Measurements from ENCODE around the gene TMEM234. TPM values are rescaled to one million over a fixed set of nuclear protein-coding genes. Genes with fewer than 3 reads are reported as not detected.

Gene TMEM234
- total RNA-seq, 2 experiments from 2014 or later = 11.5 to 12.8 TPM

DNA sequence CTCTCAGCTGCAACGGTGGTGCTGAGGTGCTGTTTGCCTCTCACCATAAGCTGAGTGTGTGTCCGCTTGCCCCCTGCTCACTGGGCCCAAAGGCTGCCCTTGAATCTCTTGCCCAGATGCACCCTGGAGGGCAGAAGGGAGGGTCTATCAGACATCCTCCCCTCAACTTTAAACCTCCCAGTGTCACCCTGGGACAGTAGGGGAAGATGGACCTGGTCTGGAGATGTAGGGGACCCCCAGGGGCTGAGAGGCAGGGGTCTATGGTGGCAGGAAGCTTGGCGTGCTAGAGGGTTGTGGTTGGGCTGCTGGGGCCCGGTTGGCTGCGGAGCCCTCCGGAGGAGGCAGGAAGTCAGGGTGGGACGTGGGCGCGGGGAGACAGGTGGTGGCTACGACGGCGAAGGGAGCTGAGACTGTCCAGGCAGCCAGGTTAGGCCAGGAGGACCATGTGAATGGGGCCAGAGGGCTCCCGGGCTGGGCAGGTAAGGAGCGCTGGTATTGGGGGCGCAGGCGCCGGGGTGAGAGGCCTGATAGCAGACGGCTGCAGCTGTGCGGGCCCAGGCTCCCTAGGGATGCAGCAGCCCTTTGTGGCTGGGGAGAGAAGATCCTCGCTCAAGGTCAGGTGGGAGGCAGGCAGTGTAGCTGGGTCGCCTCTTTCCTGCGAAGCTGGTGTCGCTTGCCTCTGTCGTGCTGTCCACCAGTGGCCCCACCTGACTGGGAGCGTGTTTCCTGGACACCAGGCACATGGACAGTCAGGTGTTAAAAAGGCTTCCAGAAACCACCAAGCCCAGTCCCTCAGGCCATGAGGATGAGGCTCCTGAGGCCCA, 29.0 kb upstream of the TMEM234 start, which contains the start of gene LCK:
LCK (plus strand) TSS at position 373 of the 824 bp plus-strand sequence. CDS start 23,065 bp downstream, outside the sequence.
- peak within 1 kb of the TSS; percentile 71 for H3K4me3 ChIP-seq (ENCODE audit: low read length)
- POLR2A ChIA-PET = interaction anchor here (0.7 to 21.2 kb wide), 20 partner anchors 11 to 606 kb away, joined by 3 to 543 read pairs (median 12); partner anchors contain the start of genes BSDC1, CCDC28B, HDAC1 and KPNA6
- peaks cover 41% of the 10 kb centered on the region for H3K36me3 Mint-ChIP-seq (ENCODE audit: low read depth)
- H3K27me3 Mint-ChIP-seq = no peaks in the 10 kb centered on the region
- intact Hi-C loops (cut with DNase I, micrococcal nuclease) = loop anchor here (1.0 to 5.0 kb wide), 8 partner anchors 11 to 121 kb away; partner anchors contain the start of genes CCDC28B (in 1 of the 2), EIF3I (in 1 of the 2) and TMEM234 (in 1 of the 2)
- H3K4me3 Mint-ChIP-seq = peak within 1 kb of the TSS; percentile 98
- H3K27ac Mint-ChIP-seq = peak within 1 kb of the TSS; percentile 99
- H3K27me3 ChIP-seq (ENCODE audit: control insufficient read depth in 1 of 2, insufficient read depth in 2 of 2, low read length in 2 of 2) = no peaks in the 10 kb centered on the region
- ATAC-seq (ENCODE audit: poor library complexity) (peak; percentile 22), DNase-seq (peak in 11 of 14 experiments; percentile 57 to 86 (median 73))
- peak within 1 kb of the TSS; percentile 79 to 94 for H3K27ac ChIP-seq (ENCODE audit: low read depth in 1 of 2, low read length in 2 of 2)
- H3K9me3 Mint-ChIP-seq = no peaks in the 10 kb centered on the region
- peaks cover 81% of the 10 kb centered on the region for H3K4me1 ChIP-seq (ENCODE audit: insufficient read depth, low read length)
- CTCF ChIA-PET = interaction anchor here (0.6 to 4.5 kb wide), 4 partner anchors 11 to 69 kb away, joined by 3 to 48 read pairs (median 4); no protein-coding TSS in a partner anchor
- H3K4me1 Mint-ChIP-seq (ENCODE audit: low read depth) = peaks cover 74% of the 10 kb centered on the region
- H3K9me3 ChIP-seq (ENCODE audit: control insufficient read depth in 1 of 2, insufficient read depth in 1 of 2, low read length in 2 of 2) = no peaks in the 10 kb centered on the region
- TF ChIP-seq, protein P1, sequence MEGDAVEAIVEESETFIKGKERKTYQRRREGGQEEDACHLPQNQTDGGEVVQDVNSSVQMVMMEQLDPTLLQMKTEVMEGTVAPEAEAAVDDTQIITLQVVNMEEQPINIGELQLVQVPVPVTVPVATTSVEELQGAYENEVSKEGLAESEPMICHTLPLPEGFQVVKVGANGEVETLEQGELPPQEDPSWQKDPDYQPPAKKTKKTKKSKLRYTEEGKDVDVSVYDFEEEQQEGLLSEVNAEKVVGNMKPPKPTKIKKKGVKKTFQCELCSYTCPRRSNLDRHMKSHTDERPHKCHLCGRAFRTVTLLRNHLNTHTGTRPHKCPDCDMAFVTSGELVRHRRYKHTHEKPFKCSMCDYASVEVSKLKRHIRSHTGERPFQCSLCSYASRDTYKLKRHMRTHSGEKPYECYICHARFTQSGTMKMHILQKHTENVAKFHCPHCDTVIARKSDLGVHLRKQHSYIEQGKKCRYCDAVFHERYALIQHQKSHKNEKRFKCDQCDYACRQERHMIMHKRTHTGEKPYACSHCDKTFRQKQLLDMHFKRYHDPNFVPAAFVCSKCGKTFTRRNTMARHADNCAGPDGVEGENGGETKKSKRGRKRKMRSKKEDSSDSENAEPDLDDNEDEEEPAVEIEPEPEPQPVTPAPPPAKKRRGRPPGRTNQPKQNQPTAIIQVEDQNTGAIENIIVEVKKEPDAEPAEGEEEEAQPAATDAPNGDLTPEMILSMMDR (IDR thresholded peaks at IDR 0.05) = no peak
- no peaks in the 10 kb centered on the region for H3K36me3 ChIP-seq (ENCODE audit: insufficient read depth, low read length)

DNA sequence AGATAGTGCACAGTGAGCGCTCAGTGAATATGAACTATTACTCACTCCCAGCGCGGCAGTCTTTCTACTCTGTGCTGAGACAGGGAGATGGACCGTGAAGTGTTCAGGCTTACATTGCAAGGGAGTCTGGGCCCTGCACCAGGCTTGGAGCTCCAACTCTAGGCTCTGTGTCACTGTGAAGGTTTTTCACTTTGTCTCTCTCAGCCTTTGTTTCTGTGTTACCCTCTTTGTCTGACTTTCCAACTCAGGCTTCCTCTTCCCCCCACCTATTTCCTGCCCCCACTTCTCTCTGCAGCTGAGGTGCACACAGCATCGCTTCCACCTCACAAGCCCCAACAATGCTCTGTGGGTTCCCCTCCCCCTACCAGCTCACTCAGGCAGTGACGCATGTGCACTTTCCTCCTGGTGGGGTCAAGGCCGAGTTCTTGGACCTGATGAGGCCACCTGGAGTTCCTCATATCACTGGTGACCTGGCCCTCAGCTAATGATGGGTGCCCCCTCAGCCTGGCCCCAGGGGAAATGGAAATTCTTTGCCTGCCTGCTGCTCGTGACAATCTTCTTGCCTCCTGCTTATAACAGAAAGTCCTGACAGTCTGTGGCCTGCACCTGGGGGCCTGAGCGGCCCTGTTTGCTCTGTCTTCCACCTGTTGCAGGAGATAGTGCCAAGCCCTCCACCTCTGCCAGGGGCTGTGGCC, 27.8 kb upstream of the TMEM234 start:
- Mint-ChIP-seq H3K4me3 (peak overlapping the region; percentile 98), H3K9me3 (no peaks in the 10 kb centered on the region), H3K36me3 (ENCODE audit: low read depth) (peaks cover 35% of the 10 kb centered on the region), H3K4me1 (ENCODE audit: low read depth) (peaks cover 71% of the 10 kb centered on the region), H3K27ac (peak overlapping the region; percentile 99), H3K27me3 (no peaks in the 10 kb centered on the region)
- TF ChIP-seq, protein P1 (IDR thresholded peaks at IDR 0.05) = no peak
- POLR2A ChIA-PET = interaction anchor here (0.8 to 21.2 kb wide), 24 partner anchors 10 to 605 kb away, joined by 3 to 543 read pairs (median 12); partner anchors contain the start of genes BSDC1, CCDC28B, EIF3I and HDAC1
- intact Hi-C loops (cut with DNase I, micrococcal nuclease) = loop anchor here (1.0 to 5.0 kb wide), 8 partner anchors 10 to 122 kb away; partner anchors contain the start of genes CCDC28B (in 1 of the 2), EIF3I (in 1 of the 2) and TMEM234 (in 1 of the 2)
- H3K4me3 ChIP-seq (ENCODE audit: low read length) = peak overlapping the region; percentile 71
- ATAC-seq (ENCODE audit: poor library complexity) (peak; percentile 77), DNase-seq (peak; percentile 65 to 95 (median 79))
- H3K36me3 ChIP-seq (ENCODE audit: insufficient read depth, low read length) = no peaks in the 10 kb centered on the region
- CTCF ChIA-PET = interaction anchor here (0.6 to 4.5 kb wide), 7 partner anchors 10 to 86 kb away, joined by 3 to 48 read pairs (median 4); partner anchors contain the start of gene MARCKSL1
- no peaks in the 10 kb centered on the region for H3K27me3 ChIP-seq (ENCODE audit: control insufficient read depth in 1 of 2, insufficient read depth in 2 of 2, low read length in 2 of 2)
- H3K4me1 ChIP-seq (ENCODE audit: insufficient read depth, low read length) = peaks cover 82% of the 10 kb centered on the region
- peak overlapping the region; percentile 79 to 94 for H3K27ac ChIP-seq (ENCODE audit: low read depth in 1 of 2, low read length in 2 of 2)
- no peaks in the 10 kb centered on the region for H3K9me3 ChIP-seq (ENCODE audit: control insufficient read depth in 1 of 2, insufficient read depth in 1 of 2, low read length in 2 of 2)
